ENCODE data around the gene ARL5C. TPM values are rescaled to one million over a fixed set of nuclear protein-coding genes. Genes with fewer than 3 reads are reported as not detected.
"Not testable (repeated sequence)": the region's sequence is repeated elsewhere in the genome, so short reads cannot be mapped to it uniquely, and the experiment has no call there.

Gene ARL5C
- polyA plus RNA-seq, 1 donor = 0.59 TPM

DNA sequence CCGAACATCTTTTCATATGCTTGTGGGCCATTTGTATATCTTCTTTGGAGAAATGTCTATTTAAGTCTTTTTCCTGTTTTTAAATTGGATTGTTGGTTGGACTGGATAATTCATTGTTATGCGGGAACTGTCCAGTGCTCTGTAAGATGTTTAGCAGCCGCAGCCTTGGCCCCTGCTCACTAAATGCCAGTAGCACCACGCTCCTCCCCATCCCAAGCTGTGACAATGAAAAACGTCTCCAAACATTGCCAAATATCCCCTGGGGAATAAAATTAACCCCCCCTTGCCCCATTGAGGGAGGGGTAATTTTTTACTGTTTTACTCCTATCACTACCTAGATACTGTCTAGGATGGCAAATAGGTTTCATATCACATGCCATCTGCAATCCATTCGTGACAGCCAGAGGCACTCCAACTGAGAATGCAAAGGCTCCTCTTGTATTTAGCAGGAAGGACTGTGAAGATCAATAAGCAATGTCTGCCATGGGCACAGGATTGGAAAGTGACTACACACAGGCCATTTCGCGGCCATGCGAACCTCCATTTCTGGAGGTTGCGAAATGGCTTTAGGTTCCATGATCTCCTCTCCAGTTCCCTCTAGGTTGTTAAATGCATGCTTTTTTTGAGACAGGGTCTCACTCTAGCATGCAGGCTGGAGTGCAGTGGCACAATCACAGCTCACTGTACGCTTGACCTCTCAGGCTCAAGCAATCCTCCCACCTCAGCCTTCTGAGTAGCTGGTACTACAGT is 23.9 kb downstream of the ARL5C start:
- DNase-seq (ENCODE audit: low read depth) = no peak

DNA sequence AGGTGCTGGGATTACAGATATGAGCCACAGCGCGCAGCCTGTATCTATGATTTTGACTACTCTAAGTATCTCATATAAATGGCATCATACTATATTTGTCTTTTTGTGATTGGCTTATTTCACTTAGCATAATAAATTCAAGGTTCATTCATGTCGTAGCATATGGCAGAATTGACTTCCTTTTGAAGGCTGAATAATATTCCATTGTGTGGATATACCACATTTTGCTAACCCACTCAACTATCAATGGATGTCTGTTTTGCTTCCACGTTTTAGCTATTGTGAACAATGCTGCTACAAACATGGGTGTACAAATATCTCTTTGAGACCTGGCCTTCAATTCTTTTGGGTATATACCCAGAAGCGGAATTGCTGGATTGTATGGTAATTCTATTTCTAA is 24.7 kb downstream of the ARL5C start:
- no peak for DNase-seq (ENCODE audit: low read depth)

DNA sequence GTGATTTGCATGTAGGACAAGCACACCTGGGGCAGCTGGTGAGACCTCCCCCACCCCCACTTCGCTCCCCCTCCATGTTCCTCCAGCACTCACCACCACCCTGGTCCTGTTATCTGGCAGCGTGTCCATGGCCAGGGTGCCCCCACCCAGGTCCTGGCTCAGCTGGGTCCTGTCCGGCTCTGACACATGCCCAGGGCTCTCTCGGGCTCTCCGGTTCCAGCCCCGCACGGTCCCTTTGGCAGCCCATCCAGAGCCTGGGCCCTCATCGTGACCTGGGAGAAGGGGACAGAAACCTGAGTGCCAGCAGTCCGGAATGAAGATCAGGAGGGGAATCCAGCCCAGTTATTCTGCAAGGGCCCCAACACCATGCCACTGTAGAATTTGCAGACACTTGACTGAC is 26.4 kb downstream of the ARL5C start:
- no peak for DNase-seq (ENCODE audit: low read depth)

DNA sequence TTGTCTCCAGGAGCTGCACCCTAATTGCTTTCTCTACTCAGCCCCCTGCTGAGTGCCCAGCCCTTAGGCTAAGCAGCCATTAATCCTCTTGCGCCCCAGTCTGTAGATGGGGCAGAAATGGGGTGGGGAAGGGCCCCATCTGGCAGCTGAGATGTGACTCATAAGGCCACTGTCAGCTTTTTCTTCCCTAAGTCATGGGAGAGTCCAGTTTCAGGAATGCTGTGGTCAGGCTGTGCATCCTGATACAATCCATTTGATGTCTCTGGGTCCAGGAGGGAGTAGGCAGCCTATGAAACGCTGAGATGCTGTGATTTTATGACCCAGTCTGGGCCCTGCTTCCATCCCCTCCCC is 26.8 kb downstream of the ARL5C start:
- no peak for DNase-seq (ENCODE audit: low read depth)

DNA sequence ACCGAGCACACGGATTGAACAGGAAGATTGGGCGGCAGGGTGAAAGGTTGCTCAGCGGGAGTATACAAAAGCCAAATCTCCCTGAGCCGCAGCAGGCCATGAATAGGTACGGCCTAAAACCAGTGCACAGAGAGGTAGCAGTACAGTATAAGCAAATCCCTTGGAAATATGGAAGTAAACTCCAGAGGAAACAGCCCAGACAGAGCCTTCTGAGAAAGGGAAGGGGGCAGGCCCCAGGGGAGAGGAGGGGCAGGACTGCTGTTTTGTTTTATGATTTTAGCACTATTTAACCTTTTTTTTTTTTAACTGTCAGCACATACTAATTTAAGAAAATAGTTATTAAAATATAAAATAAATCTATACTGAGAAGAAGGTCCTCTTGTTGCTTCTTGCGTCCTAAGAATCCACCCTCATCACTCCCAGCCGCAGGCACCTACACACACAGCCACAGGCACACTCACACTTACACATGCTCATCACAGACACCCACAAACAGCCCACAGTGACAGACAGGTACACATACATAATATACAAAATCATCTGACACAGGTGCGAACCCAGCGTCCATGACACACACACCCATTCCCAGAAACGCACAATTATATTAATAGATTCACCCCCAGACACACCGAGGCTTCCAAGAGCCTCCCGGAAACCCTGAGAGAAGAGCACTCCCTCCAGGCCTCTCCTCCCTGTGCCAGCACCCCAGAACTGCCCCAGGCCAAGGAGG is 27.4 kb downstream of the ARL5C start:
- DNase-seq (ENCODE audit: low read depth) = no peak

DNA sequence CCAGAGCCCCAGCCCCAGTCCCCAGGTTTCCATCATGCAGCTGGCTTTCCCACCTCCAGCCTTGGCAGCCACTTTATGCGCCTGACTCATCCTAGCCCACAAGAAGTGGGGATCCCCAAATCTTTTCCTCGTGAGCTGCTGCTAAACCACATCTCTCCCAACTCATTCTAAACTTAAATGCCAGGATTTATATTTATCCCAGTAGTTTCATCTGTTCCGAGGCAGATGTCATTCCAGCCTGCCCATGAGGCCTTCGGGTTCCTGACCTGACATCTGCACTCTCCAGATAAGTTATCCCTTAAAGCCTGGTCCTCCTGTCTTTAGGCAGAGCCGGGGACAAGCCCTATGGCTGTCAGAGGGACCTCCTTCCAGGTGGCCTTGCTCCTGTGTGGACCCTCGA is 31.1 kb downstream of the ARL5C start:
- no peak for DNase-seq (ENCODE audit: low read depth)

DNA sequence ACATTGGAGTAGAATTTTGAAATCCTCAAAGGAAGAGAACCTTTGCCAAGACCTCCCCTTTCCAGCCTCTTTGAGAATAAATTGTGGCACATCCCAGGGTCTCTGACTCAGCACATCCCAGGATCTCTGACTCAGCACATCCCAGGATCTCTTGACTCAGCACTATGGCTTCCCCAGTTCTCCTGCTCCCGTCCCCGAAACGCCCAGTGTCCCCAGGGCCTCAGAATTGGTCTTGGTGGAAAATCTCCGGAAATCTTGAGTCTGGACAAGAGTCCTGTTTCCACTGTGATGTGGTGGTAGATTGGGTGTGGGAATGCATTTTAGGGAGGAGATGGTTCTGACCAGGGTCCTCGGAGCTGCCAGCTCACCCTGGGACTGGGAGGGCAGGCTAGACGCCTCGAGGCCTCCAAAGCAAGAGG is 33.8 kb downstream of the ARL5C start:
- DNase-seq (ENCODE audit: low read depth) = no peak

DNA sequence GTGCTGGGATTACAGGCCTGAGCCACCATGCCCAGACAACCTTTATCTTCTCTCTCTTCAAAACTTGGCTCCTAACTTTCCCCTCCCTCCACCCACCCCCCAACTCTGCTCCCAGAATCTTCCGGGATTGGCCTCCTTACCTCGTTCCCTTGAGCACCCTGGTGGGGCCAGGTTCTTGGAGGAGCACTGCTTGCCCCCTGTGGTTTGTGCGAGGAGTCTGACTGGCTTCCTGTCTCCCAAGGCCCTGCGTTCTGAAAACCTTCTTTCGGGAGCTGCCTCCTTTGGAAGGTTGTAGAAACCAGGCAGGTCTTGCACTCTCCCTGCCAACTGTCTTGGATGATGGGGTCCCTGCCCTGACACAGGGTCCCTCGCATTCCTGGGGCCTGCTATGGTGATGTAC is 34.3 kb downstream of the ARL5C start:
- DNase-seq (ENCODE audit: low read depth) = no peak

DNA sequence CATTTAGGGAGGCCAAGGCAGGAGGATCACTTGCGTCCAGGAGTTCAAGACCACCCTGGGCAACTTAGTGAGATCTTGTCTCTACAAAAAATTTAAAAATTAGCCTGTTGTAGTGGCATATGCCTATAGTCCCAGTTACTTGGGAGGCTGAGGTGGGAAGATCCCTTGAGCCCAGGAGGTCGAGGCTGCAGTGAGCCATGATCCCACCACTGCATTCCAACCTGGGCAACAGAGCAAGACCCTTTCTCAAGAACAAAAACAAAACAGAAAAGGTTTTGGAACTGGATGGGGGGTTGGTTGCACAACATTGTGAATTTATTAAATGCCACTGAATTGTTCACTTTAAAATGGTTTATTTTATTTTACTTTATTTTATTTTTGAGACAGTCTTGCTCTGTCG is 35.8 kb downstream of the ARL5C start:
- DNase-seq (ENCODE audit: low read depth) = no peak

DNA sequence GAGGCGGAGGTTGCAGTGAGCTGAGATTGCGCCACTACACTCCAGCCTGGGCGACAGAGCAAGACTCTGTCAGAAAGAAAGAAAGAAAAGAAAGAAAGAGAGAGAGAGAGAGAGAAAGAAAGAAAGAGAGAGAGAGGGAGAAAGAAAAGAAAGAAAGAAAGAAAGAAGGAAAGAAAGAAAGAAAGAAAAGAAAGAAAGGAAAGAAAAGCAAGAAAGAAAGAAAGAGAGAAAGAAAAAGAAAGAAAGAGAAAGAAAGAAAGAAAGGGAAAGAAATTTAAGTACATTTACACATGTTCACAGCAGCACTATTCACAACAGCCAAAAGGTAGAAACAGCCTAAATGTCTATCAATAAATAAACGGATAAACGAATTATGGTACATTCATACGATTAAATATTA is 36.4 kb downstream of the ARL5C start:
- DNase-seq (ENCODE audit: low read depth) = not testable (repeated sequence)

DNA sequence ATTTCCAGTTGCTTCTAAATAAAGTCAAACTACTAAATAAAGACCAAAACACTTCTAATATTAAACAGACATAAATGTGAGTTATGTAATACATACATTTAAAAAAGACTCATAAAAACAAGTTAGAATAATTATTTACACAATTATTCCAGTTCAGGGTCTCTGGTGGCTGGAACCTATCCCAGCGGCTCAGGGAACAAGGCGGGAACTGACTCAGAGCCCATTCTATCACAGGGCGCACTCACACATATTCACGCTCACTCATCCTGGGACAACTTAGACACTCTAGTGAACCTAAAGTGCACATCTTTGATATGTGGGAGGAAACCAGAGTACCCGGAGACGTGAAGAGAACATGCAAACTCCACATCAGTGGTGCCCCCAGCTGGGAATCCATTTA is 39.5 kb downstream of the ARL5C start:
- DNase-seq (ENCODE audit: low read depth) = no peak

DNA sequence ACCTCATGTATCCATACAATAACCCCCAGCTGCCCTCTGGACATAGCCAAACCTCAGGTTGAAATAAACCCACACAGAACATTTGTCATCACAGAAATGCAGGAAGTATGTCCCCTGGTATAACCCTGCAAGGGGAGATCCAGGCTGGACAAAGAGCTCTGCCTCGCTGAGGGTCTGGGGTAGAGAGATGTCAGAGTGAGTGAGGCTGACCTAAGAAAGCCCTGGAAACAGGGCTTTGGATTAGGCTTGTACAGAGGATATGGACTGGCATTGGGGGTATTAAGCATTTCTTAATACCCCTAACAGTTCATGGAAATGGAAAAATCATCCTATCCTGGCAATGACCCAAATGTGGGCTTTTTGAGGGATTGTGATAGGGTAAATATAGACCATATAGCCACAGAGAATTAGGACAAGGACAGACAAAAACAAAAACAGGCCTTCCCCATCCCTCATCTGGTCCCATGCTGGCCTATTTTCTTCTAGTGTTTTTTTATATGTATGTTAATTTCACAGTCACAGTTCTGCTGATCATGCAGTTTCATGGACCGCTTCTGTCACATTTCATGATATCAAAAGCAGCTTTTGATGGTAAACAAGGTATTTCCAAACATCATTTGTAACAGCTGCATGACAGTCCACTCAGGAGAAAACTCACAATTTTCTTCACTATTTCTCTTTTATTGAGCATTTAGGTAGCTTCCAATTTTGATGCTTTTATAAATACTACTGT is 40.7 kb downstream of the ARL5C start:
- no peak for DNase-seq (ENCODE audit: low read depth)

DNA sequence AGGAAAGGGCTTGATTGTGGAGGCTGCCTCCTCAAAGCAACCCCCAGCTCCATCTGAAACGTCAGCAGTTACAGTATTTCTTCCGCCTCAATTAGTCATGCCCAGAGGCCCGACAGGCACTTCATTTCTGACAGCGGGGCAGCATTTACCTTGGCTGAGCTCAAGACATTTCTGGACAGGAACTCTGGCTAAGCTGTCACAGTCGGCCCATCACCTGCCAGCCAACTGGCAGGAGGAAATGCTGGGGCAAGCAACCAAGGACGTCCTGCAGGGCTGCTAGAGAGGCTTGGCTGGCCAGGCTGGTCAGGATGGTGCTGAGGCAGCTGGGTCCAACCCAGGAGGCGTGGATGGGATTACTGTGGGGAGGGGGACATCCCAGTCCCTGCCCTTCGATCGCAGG is 42.3 kb downstream of the ARL5C start:
- DNase-seq (ENCODE audit: low read depth) = no peak

DNA sequence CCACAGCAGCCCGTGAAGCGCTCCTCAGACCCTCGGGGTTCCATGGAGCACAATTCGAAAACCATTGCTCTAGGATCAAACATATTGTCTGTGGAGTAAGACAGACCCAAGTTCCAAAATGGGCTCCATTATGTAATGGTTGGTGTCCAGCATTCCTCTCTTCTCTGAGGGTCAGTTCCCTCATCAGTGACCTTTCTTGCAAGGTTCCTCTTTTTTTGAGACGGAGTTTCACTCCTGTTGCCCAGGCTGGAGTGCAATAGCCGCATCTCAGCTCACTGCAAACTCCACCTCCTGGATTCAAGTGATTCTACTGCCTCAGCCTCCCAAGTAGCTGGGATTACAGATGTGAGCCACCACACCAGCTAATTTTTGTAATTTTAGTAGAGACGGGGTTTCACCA is 43.0 kb downstream of the ARL5C start:
- DNase-seq (ENCODE audit: low read depth) = no peak

DNA sequence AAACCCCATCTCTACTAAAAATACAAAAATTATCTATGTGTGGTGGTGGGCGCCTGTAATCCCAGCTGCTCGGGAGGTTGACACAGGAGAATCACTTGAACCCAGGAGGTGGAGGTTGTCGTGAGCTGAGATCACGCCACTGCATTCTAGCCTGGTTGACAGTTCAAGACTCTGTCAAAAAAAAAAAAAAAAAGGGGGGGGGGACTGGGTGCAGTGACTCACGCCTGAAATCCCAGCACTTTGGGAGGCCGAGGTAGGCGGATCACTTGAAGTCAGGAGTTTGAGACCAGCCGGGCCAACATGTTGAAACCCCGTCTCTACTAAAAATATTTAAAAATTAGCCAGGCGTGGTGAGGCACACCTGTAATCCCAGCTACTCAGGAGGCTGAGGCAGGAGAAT is 44.0 kb downstream of the ARL5C start:
- DNase-seq (ENCODE audit: low read depth) = not testable (repeated sequence)

DNA sequence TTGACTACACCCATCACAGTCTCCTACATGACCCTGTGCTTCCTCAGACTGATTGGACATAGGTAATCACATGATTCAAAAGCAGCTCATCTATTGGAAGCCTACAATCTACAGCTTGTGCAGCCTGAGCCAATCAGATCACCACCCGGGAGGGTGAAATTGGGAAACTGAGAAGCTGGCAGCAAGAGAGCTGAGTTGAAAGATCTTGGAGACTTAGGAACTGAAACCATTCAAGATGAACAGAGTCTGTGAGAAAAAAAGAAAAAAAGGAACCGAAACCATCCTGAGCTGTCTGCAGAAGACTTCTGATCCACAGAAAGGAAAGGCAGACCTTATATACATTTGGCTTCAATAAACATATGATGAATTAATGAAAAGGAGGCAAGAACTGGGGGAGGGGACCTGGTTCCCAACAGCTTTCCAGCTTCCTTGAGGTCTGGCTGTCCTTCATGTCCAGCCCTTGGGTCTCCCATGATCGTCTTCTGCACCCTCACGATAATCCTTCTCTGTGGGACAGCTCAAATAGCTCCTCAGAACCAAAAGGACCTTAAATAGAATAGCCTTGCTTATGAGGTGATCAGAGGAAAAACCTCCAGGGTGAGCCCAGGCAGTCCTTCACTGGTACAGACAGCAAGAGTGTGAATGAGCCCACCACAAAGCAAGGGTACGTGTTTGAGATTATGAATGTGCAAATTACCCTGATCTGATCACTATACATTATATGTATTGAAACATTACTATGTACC is 47.1 kb downstream of the ARL5C start:
- DNase-seq (ENCODE audit: low read depth) = no peak

DNA sequence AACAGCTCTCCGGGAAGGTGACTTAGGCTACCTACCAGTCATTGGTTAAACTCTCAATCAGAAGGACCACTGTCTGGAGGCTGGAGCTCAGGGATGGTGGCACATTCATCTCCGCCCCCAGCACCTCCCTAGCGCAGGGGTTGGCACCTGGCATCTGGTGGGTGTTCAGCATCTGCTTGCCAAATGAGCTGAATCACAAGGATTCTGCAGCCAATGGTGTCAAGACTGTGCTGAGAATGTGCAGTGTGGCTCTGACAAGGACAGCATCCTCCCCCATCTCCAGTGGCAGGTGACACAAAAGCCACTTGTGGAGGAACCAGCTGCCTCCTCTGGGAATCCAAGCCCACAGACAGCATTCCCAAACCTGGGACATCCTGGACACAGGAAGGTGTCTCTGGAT is 49.7 kb downstream of the ARL5C start:
- no peak for DNase-seq (ENCODE audit: low read depth)

DNA sequence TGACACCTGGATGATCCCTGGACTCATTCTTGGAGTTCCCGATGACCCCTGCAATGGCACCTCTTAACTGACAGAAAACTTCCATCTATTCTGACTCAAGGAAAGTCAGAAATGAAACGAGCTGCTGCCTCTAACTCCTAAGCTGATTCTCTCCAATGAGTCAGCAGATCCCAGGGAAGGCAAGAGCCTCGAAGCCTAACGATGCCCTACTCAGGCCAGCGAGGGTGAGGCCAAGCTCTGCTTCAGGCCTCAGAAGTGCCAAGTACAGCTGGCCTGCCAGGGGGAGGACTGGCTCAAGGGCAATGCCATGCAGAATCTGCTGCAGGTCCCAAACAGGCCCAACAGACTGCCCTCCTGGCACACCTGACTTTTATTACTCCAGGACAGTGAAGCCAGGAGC is 50.8 kb downstream of the ARL5C start:
- no peak for DNase-seq (ENCODE audit: low read depth)

DNA sequence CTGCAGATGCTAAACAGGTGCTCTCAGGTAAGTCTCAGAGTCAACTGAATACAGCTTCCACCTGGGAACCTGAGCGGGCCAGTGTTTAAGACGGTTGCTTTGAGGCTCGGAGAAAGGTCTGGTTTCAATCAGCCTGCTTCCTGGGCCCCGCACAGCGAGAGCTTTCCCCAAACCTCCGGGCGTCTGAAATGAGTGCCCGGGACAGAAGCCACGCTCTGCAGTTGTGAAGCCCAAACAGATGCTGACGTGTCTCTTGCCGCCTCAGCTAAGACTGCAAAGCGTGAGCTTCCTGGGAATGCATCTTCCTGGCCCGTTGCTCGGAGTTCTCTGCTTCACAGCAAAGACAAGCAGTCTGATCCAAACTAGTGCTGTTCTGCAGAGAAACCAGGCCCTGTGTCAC is 51.2 kb downstream of the ARL5C start:
- DNase-seq (ENCODE audit: low read depth) = no peak

DNA sequence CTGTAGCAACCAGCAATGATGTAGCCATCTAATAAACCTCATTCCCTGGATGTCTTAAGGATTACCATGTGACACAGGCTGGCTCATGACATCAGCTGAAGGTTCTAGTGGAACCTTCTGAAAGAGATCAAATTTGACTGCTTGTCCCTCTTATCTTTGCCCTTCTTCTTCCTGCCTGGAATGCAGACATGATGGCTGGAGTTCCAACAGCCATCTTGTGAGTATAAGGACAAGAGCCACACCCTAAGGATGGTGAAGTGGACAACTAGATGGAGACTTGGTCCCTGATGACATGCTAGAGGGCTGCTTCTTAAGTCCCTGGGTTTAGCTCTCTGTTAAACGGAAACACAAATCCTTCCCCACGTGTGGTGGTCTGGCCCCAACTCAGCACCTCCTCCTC is 52.1 kb downstream of the ARL5C start:
- DNase-seq (ENCODE audit: low read depth) = no peak

DNA sequence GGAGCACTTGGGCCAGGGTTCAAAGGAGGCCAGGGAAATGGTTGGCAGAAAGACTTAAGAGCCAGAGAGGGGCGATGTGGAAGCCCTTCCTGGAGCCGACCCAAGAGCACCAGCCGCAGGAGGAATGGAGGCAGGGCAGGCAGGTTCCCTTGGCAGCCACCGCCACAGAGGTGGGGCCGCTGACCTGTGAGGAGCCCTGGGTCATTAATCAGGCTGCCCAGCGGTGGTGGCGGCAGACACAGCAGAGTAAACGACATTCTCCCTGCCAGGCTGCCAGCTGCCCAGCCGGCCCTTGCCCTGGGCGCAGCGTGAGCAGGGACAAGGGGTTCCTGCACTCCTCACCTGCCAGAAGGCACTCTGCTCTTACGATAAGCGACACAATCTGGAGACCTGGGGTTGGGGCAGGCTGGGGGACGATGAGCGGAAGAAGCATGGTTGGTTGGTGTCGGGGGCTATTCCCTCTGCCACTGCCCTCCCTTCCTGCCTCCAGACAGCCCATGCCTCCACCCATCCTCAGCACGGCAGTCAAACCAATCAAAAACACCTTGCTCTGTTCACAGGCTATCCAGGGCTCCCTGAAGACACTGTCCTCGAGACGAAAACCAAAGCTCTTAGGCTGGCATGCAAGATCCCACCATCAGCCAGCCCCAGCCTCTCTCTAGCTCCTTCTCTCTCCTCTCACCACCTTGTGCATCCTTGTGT is 55.4 kb downstream of the ARL5C start:
- no peak for DNase-seq (ENCODE audit: low read depth)

All from forelimb muscle (tissue), 1 donor.